ENCODE data around the gene PCDH8. TPM values are rescaled to one million over a fixed set of nuclear protein-coding genes. Genes with fewer than 3 reads are reported as not detected.

Gene PCDH8
- total RNA-seq, 1 donor from 2014 or later = 89.0 TPM

GRCh38 chr13:52851137-52851962 is 2.9 kb upstream of the PCDH8 start:
- Mint-ChIP-seq H3K4me3 (ENCODE audit: unreplicated experiment) (peak overlapping the region; percentile 99), H3K4me1 (ENCODE audit: low read depth, unreplicated experiment) (peaks cover 47% of the 10 kb centered on the region), H3K27me3 (ENCODE audit: unreplicated experiment) (peaks cover 20% of the 10 kb centered on the region), H3K9me3 (ENCODE audit: unreplicated experiment) (peaks cover 29% of the 10 kb centered on the region), H3K27ac (ENCODE audit: unreplicated experiment) (peak overlapping the region; percentile 90), H3K36me3 (ENCODE audit: unreplicated experiment) (peaks cover 7% of the 10 kb centered on the region)
- DNase-seq = peak; percentile 43
- TF ChIP-seq CTCF (IDR thresholded peaks at IDR 0.05; ENCODE audit: partially characterized antibody, unreplicated experiment) = no peak

GRCh38 chr13:52850396-52851136 is 2.1 kb upstream of the PCDH8 start:
- peak; percentile 79 for DNase-seq
- peak; percentile 84 for TF ChIP-seq CTCF (IDR thresholded peaks at IDR 0.05; ENCODE audit: partially characterized antibody, unreplicated experiment)
- H3K4me3 Mint-ChIP-seq (ENCODE audit: unreplicated experiment) = peak overlapping the region; percentile 99
- peaks cover 39% of the 10 kb centered on the region for H3K4me1 Mint-ChIP-seq (ENCODE audit: low read depth, unreplicated experiment)
- peak overlapping the region; percentile 90 for H3K27ac Mint-ChIP-seq (ENCODE audit: unreplicated experiment)
- H3K27me3 Mint-ChIP-seq (ENCODE audit: unreplicated experiment) = peaks cover 20% of the 10 kb centered on the region
- peaks cover 24% of the 10 kb centered on the region for H3K9me3 Mint-ChIP-seq (ENCODE audit: unreplicated experiment)
- peaks cover 7% of the 10 kb centered on the region for H3K36me3 Mint-ChIP-seq (ENCODE audit: unreplicated experiment)

- H3K27ac Mint-ChIP-seq (ENCODE audit: unreplicated experiment) = peak overlapping the region; percentile 90
- H3K36me3 Mint-ChIP-seq (ENCODE audit: unreplicated experiment) = peaks cover 2% of the 10 kb centered on the region
- TF ChIP-seq CTCF (IDR thresholded peaks at IDR 0.05; ENCODE audit: partially characterized antibody, unreplicated experiment) = no peak
- H3K27me3 Mint-ChIP-seq (ENCODE audit: unreplicated experiment) = peaks cover 23% of the 10 kb centered on the region
- DNase-seq = no peak
- H3K9me3 Mint-ChIP-seq (ENCODE audit: unreplicated experiment) = peaks cover 20% of the 10 kb centered on the region
- H3K4me3 Mint-ChIP-seq (ENCODE audit: unreplicated experiment) = peak overlapping the region; percentile 99
- peaks cover 34% of the 10 kb centered on the region for H3K4me1 Mint-ChIP-seq (ENCODE audit: low read depth, unreplicated experiment)
Observed at GRCh38 chr13:52850072-52850395, 1.6 kb upstream of the PCDH8 start.

- peaks cover 28% of the 10 kb centered on the region for H3K27me3 Mint-ChIP-seq (ENCODE audit: unreplicated experiment)
- no peak for TF ChIP-seq CTCF (IDR thresholded peaks at IDR 0.05; ENCODE audit: partially characterized antibody, unreplicated experiment)
- DNase-seq = peak; percentile 52
- peaks cover 33% of the 10 kb centered on the region for H3K4me1 Mint-ChIP-seq (ENCODE audit: low read depth, unreplicated experiment)
- peak overlapping the region; percentile 95 for H3K27ac Mint-ChIP-seq (ENCODE audit: unreplicated experiment)
- H3K9me3 Mint-ChIP-seq (ENCODE audit: unreplicated experiment) = peaks cover 22% of the 10 kb centered on the region
- H3K36me3 Mint-ChIP-seq (ENCODE audit: unreplicated experiment) = no peaks in the 10 kb centered on the region
- H3K4me3 Mint-ChIP-seq (ENCODE audit: unreplicated experiment) = peak overlapping the region; percentile 99
Observed at GRCh38 chr13:52849291-52850071, 1.0 kb upstream of the PCDH8 start.
